Lower lobe of right lung (tissue), 2 donors: Measurements from ENCODE around the gene GJC1. TPM values are rescaled to one million over a fixed set of nuclear protein-coding genes. Genes with fewer than 3 reads are reported as not detected.

Source experiments
- ATAC-seq, 2 donors: fragments of 200-7000 bp; cut with Tn5 transposase; one replicate each; pipeline ENCODE4 v1.9.1; 2020 to 2022; ENCODE audit warnings: mild to moderate bottlenecking in 2 of 2, moderate library complexity in 2 of 2
- DNase-seq: peaks from one replicate; pipeline ENCODE4 v3.0.0-alpha.2; 2020
- H3K27ac ChIP-seq: fragments of 200-600 bp; one replicate; pipeline ENCODE4 v1.8.0; 2022
- H3K27me3 ChIP-seq: fragments of 200-600 bp; one replicate; pipeline ENCODE4 v1.8.0; 2022; ENCODE audit warnings: low read depth
- H3K36me3 ChIP-seq: fragments of 200-600 bp; one replicate; pipeline ENCODE4 v1.8.0; 2022; ENCODE audit warnings: mild to moderate bottlenecking
- H3K4me1 ChIP-seq: fragments of 200-600 bp; one replicate; pipeline ENCODE4 v1.8.0; 2022
- H3K4me3 ChIP-seq: fragments of 200-600 bp; one replicate; pipeline ENCODE4 v1.8.0; 2022; ENCODE audit warnings: mild to moderate bottlenecking
- H3K9me3 ChIP-seq: fragments of 200-600 bp; one replicate; pipeline ENCODE4 v1.8.0; 2022
- CTCF ChIP-seq: fragments of 200-600 bp; IDR thresholded peaks from one replicate; pipeline ENCODE4 v1.8.0; 2022; ENCODE audit warnings: antibody characterized with exemption, mild to moderate bottlenecking
- intact Hi-C: fragments of 100-400 bp; cut with DNase I; formaldehyde crosslinking; loops from one replicate; pipeline ENCODE4 v1.11.0; 2022
- total RNA-seq: library from RNA; stranded (reverse); fragmentation: NEBNext Ultra II Directional; extraction: Animal tissue kit (Norgen Biotek cat#: 25700); gene quantifications from one replicate; pipeline ENCODE4 v1.2.1, GENCODE V29; 2021
- donor health status: DM: no; HTN: yes; CAD: no; lungs with severe emphysema.

GJC1 gene
- total RNA-seq, 1 donor from 2014 or later: 18.4 TPM

GRCh38 chr17:44864831-44865230 is 34.7 kb upstream of the GJC1 start:
- ATAC-seq (peak in 1 of 2 donors; percentile 12), DNase-seq (no peak)
- H3K9me3 ChIP-seq: no peaks in the 10 kb centered on the region
- intact Hi-C loops: loop anchor here (5.0 kb wide), 1 partner anchor 88 kb away; no protein-coding TSS in a partner anchor
- H3K36me3 ChIP-seq: peaks cover 98% of the 10 kb centered on the region
- TF ChIP-seq CTCF: no peak
- H3K4me3 ChIP-seq: no peak overlapping the region
- no peaks in the 10 kb centered on the region for H3K27me3 ChIP-seq
- H3K4me1 ChIP-seq: no peaks in the 10 kb centered on the region
- H3K27ac ChIP-seq: no peak overlapping the region

DNA sequence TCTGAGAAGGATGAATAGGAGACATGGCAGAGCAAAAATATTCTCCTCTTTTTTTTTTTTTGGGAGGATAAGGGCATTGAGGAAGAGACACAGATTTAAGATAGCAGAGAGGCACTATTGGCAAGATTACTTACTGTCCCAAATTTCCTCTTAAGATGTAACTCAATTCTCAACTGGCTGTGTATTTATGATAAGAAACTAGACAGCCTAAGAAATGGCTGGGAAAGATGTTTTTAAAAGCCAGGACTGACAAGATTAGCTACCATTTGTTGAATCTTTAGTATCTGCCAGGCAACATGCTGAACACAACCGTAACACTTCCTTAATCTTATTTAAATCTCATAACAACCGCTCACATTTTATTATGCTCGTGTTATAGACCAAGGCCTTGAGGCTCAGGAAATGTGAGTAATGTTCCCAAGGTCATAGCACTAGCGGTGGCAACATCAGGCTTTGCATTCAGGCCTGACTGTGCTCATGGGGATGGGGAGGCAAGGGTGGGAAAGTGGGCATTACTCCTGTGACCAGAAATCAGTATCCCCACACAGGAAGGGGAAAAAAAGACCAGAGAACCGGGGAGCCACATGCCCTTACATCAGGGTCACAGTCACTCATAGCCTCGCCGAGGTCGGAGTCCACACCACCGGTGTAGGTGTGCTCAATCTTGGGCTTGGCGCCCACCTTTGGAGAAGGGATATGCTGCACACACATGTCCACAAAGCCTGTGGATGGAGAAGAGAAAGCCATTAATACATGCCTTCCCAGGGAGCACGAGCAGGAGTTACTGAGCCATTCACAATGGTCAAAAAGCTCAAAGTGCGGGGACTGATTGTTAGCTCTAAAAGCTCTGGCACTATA is 33.2 kb upstream of the GJC1 start:
- intact Hi-C loops: no loop called here
- DNase-seq: no peak
- Histone ChIP-seq H3K27ac (no peak overlapping the region), H3K4me3 (no peak overlapping the region), H3K9me3 (no peaks in the 10 kb centered on the region), H3K36me3 (peaks cover 98% of the 10 kb centered on the region), H3K4me1 (no peaks in the 10 kb centered on the region), H3K27me3 (no peaks in the 10 kb centered on the region)
- ATAC-seq: no peak
- no peak for TF ChIP-seq CTCF

- Histone ChIP-seq H3K36me3 (peaks cover 98% of the 10 kb centered on the region), H3K27me3 (no peaks in the 10 kb centered on the region), H3K27ac (no peak overlapping the region), H3K4me3 (no peak overlapping the region), H3K9me3 (no peaks in the 10 kb centered on the region), H3K4me1 (no peaks in the 10 kb centered on the region)
- no peak for ATAC-seq
- TF ChIP-seq CTCF: no peak
- no peak for DNase-seq
- intact Hi-C loops: no loop called here
These were observed 32.3 kb upstream of the GJC1 start for GRCh38 chr17:44862278-44862914.

- no peak for ATAC-seq
- Histone ChIP-seq H3K27me3 (no peaks in the 10 kb centered on the region), H3K4me1 (no peaks in the 10 kb centered on the region), H3K27ac (no peak overlapping the region), H3K9me3 (no peaks in the 10 kb centered on the region), H3K36me3 (peaks cover 100% of the 10 kb centered on the region), H3K4me3 (no peak overlapping the region)
- TF ChIP-seq CTCF: no peak
- intact Hi-C loops: loop anchor here (5.0 kb wide), 1 partner anchor 77 kb away; no protein-coding TSS in a partner anchor
- no peak for DNase-seq
These were observed 29.6 kb upstream of the GJC1 start for GRCh38 chr17:44859701-44860100.

- no peak for TF ChIP-seq CTCF
- no peak overlapping the region for H3K4me3 ChIP-seq
- intact Hi-C loops: no loop called here
- H3K36me3 ChIP-seq: peaks cover 96% of the 10 kb centered on the region
- DNase-seq (no peak), ATAC-seq (no peak)
- no peaks in the 10 kb centered on the region for H3K4me1 ChIP-seq
- no peaks in the 10 kb centered on the region for H3K27me3 ChIP-seq
- H3K27ac ChIP-seq: no peak overlapping the region
- H3K9me3 ChIP-seq: no peaks in the 10 kb centered on the region
These were observed 24.1 kb upstream of the GJC1 start for GRCh38 chr17:44854192-44854591.
